ENCODE data around the gene CRX. TPM values are rescaled to one million over a fixed set of nuclear protein-coding genes. Genes with fewer than 3 reads are reported as not detected.
A peak's percentile ranks its signal among the peaks of the same experiment; 100 is the strongest.

The CRX gene
- total and polyA plus RNA-seq, 7 donors = 0.60 to 1.2 TPM; not detected in 5

- TF ChIP-seq CTCF (IDR thresholded peaks at IDR 0.05) (peak; percentile 58 to 91 (median 74)), POLR2AphosphoS5 (IDR thresholded peaks at IDR 0.05) (no peak), EP300 (IDR thresholded peaks at IDR 0.05) (no peak), POLR2A (IDR thresholded peaks at IDR 0.05) (no peak)
- Histone ChIP-seq H3K27me3 (no peaks in the 10 kb centered on the region), H3K4me3 (no peak overlapping the region), H3K27ac (no peak overlapping the region), H3K36me3 (peaks cover 11 to 26% (median 12%) of the 10 kb centered on the region in 4 donors), H3K9me3 (no peaks in the 10 kb centered on the region), H3K4me1 (peaks cover 0 to 15% (median 9%) of the 10 kb centered on the region in 4 donors)
- peak; percentile 89 for DNase-seq
- WGBS, 2 donors = 7 to 10% methylated on average over 10 of the region's 10 CpGs
- intact Hi-C loops (cut with DNase I) = no loop called here
Observed at GRCh38 chr19:47790398-47790814, 31.3 kb upstream of the CRX start.

GRCh38 chr19:47792616-47793015, 29.1 kb upstream of the CRX start:
- no peaks in the 10 kb centered on the region for H3K27me3 ChIP-seq
- H3K36me3 ChIP-seq = peaks cover 0 to 8% (median 6%) of the 10 kb centered on the region in 4 donors
- no peak overlapping the region for H3K27ac ChIP-seq
- H3K9me3 ChIP-seq = no peaks in the 10 kb centered on the region
- H3K4me3 ChIP-seq = no peak overlapping the region
- peaks cover 0 to 15% (median 9%) of the 10 kb centered on the region in 4 donors for H3K4me1 ChIP-seq
- 93 to 95% methylated on average over 1 of the region's 1 CpG for WGBS, 2 donors
- no peak for TF ChIP-seq POLR2A (IDR thresholded peaks at IDR 0.05)
- DNase-seq = no peak
- intact Hi-C loops (cut with DNase I) = no loop called here

GRCh38 chr19:47794526-47794925, 27.2 kb upstream of the CRX start:
- WGBS, 2 donors = 84 to 90% methylated on average over 18 of the region's 18 CpGs
- no peak for DNase-seq
- H3K4me1 ChIP-seq = peaks cover 0 to 7% (median 0%) of the 10 kb centered on the region in 4 donors
- intact Hi-C loops (cut with DNase I) = no loop called here
- no peaks in the 10 kb centered on the region for H3K36me3 ChIP-seq
- H3K27me3 ChIP-seq = no peaks in the 10 kb centered on the region
- TF ChIP-seq POLR2AphosphoS5 (IDR thresholded peaks at IDR 0.05) (no peak), POLR2A (IDR thresholded peaks at IDR 0.05) (no peak)
- H3K4me3 ChIP-seq = no peak overlapping the region
- H3K9me3 ChIP-seq = no peaks in the 10 kb centered on the region
- H3K27ac ChIP-seq = no peak overlapping the region

- 51 to 75% methylated on average over 2 of the region's 2 CpGs for WGBS, 2 donors
- no peak overlapping the region for H3K4me3 ChIP-seq
- no peak overlapping the region for H3K27ac ChIP-seq
- H3K27me3 ChIP-seq = no peaks in the 10 kb centered on the region
- H3K4me1 ChIP-seq = no peaks in the 10 kb centered on the region
- TF ChIP-seq CTCF (IDR thresholded peaks at IDR 0.05) (no peak), POLR2AphosphoS5 (IDR thresholded peaks at IDR 0.05) (no peak), EP300 (IDR thresholded peaks at IDR 0.05) (no peak), POLR2A (IDR thresholded peaks at IDR 0.05) (no peak)
- H3K9me3 ChIP-seq = no peaks in the 10 kb centered on the region
- no peak for DNase-seq
- H3K36me3 ChIP-seq = no peaks in the 10 kb centered on the region
- intact Hi-C loops (cut with DNase I) = no loop called here
Observed at GRCh38 chr19:47796785-47797184, 25.0 kb upstream of the CRX start.

- 50 to 65% methylated on average over 14 of the region's 14 CpGs for WGBS, 2 donors
- no peak for DNase-seq
- no peaks in the 10 kb centered on the region for H3K27me3 ChIP-seq
- intact Hi-C loops (cut with DNase I) = no loop called here
- H3K27ac ChIP-seq = no peak overlapping the region
- H3K9me3 ChIP-seq = no peaks in the 10 kb centered on the region
- TF ChIP-seq CTCF (IDR thresholded peaks at IDR 0.05) = no peak
- TF ChIP-seq EP300 (IDR thresholded peaks at IDR 0.05) = no peak
- TF ChIP-seq POLR2AphosphoS5 (IDR thresholded peaks at IDR 0.05) = no peak
- TF ChIP-seq POLR2A (IDR thresholded peaks at IDR 0.05) = no peak
- H3K4me3 ChIP-seq = no peak overlapping the region
- no peaks in the 10 kb centered on the region for H3K36me3 ChIP-seq
- H3K4me1 ChIP-seq = no peaks in the 10 kb centered on the region
Observed at GRCh38 chr19:47797996-47798903, 23.5 kb upstream of the CRX start.

All from sigmoid colon (tissue), 7 donors.